HL-60/S4 treated with phorbol 12-myristate 13-acetate at 8.2 ng/mL for 4 days and 3 days (cell line): ENCODE measurements around the gene RPTOR.
"Not testable (repeated sequence)": the region's sequence is repeated elsewhere in the genome, so short reads cannot be mapped to it uniquely, and the experiment has no call there.

Experiments used
- in situ Hi-C: fragments of 300-500 bp; cut with MboI; formaldehyde crosslinking; loops from 2 replicates; pipeline ENCODE4 v1.15.0; 2022; ENCODE audit warnings: low sequenced_read_pairs

RPTOR gene

DNA sequence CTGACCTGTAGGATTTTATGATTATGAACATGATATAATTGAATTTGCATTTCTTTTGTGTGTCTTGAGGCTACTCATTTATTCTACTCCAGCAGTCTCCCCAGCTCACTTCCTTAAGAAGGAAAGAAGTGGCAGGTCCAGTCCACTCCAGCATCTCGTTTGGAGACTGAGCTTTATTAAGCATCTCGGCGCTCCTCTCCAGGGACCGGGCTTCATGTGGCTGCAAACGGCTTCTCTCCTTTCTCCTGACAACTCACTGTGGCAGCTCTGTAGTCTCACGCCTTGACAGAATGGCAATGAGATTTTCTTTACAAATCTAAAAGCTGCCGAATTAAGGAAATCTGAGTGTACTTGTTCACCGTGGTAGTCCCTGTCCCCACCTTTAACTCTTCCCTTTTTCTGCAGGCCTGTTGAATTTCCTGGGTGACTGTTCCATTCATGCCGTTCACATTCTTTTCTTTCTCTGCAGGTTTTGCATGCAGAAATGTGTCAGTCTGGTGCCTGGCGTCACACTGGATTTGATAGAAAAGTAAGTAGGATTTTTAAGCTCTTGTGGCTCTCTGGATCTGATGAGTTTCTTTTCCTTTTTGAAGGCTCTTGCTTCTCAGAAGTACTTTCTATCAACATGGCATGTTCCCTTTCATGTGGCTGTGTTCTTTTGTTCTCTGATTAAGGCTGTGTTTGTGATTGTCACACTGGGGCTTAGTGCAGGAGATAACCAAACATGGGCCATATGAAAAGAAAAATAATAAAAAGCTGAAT, 246.5 kb downstream of the RPTOR start:
- in situ Hi-C loops = no loop called here

- in situ Hi-C loops = no loop called here
Observed at GRCh38 chr17:80791758-80792284, 247.2 kb downstream of the RPTOR start.

DNA sequence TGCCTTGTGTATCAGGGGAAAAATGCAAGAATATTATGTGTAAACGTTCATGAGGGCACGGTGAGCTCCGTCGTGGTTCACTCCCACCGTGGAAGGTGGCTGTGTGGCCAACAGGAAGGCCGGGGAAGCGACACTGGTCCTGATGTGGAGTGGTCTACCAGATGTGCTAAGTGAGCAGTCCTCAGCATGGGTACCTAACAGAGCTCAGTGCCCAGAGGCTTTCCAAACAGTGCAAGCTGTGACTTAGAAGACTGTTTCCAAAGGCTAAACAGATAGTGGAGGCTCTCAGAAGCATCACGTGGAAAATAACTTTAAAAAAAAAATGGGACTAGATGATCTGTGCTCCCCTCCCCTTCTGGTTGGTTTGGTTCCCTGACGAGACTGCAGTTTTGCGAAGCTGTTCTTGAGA, 247.7 kb downstream of the RPTOR start:
- in situ Hi-C loops = no loop called here

DNA sequence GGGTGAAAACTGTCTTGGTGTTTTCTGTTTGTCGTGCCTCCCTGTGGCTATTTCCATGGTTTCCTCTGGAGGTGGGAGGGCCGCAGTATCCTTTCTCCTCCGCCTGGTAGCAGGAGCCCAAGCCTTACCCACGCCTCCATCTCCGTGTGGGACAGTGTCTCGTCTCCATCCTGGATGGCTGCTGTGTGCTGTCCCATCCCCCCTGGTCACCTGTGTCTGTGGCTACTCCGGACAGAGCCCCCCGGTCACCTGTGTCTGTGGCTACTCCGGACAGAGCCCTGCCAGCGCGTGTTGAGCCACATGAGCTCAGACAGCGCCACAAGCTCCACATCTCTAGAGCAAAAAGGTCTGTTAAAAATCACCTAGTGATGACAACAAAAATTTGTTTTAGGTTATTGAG, 248.8 kb downstream of the RPTOR start:
- in situ Hi-C loops = no loop called here

GRCh38 chr17:80793851-80794267, 249.2 kb downstream of the RPTOR start:
- in situ Hi-C loops = no loop called here

GRCh38 chr17:80794281-80795089, 249.8 kb downstream of the RPTOR start:
- in situ Hi-C loops = no loop called here

GRCh38 chr17:80795090-80795580, 250.5 kb downstream of the RPTOR start:
- in situ Hi-C loops = no loop called here

DNA sequence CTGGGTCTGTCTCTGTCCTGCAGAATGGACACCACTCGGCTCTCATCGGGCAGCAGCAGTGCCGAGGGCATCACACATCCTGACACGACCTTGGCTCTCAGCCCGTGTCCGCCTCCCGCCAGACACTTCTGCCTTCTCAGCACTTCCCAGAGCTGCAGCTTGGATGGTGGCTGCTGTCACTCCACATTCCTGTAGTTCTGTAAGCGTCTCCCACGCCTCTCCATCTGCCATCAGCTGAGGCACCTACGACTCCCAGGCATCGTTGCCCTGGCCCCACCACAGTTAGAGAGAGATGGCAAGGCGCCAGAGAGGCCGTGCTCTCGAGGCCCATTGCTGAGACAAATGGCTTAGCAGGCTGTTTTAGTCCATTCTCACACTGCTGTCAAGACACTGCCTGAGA, 251.1 kb downstream of the RPTOR start:
- in situ Hi-C loops = no loop called here

DNA sequence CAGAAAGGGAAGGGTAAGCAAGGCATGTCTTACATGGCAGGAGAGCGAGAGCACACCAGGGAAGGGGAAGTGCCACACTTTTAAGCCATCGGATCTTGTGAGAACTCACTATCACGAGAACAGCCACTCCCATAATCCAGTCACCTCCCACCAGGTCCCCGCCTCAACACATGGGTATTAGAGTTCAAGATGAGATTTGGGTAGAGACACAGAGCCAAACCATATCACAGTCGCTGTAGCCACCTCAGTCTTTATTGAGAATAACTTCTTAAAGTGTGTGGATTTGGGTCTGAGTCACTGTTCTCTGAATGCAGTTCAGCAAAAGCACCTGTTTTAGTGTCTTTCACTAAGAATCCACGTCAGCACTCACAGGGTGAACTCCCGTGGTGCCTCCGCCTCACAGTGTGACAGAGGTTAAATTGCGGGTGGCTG, 251.8 kb downstream of the RPTOR start:
- in situ Hi-C loops = no loop called here

DNA sequence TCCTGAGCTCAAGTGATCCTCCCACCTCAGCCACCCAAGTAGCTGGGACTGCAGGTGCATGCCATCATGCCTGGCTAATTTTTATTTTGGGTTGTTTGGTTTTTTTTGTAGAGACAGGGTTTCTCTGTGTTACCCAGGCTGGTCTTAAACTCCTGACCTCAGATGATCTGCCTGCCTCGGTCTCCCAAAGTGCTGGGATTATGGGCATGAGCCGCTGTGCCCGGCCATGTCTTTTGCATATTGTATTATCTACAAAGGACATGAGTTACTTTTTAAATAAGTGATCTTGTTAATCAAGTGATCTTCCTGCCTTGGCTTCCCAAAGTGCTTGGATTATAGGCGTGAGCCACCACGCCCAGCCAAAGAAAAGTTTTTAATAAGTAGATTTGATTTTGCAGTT, 252.6 kb downstream of the RPTOR start:
- in situ Hi-C loops = not testable (repeated sequence)

- in situ Hi-C loops = no loop called here
Observed at GRCh38 chr17:80797741-80798594, 253.3 kb downstream of the RPTOR start.

GRCh38 chr17:80798595-80799537, 254.2 kb downstream of the RPTOR start:
- in situ Hi-C loops = no loop called here

- in situ Hi-C loops = no loop called here
Observed at GRCh38 chr17:80799538-80800480, 255.2 kb downstream of the RPTOR start.

DNA sequence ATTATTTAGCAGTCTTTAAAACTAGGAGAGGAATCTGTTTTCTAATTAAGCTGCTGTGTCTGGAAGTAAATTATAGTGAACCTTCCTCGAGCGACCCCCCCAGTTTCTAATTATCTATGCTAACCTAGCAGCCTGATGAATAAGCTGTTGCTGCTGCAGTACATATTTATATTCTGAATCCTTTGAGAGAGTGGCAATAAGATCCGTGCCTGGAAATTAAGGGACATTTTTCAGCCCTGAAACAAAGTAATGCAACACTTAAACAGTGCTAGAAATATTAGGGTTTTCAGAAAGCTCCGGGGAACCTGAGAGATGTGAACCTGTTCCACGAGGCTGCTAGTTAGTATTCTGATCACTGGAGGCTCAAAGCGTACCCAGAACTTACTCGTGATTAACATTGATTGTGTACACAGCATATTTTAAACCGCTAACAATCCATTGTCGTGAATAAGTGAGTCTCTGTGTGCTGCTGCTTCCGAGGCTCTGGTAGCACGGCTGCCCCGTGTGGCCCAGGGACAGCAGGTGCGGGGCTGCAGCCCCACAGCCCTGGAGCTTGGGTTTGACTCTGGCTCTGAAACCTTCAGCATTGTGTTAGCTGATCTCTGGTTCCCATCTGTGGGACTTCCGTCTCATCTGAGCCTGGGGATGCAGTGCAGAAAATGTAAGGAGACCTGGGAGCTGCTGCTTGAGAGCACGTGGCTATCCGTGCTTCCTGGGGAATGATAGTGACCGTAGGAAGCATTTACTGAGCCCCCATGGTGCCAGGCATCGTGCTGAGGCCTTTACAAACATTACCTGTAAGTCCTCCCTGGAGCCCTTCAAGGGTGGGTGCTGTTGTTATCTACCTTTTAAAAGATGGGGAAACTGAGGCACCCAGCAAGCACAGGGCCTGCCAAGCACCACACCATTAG, 256.1 kb downstream of the RPTOR start:
- in situ Hi-C loops = no loop called here

GRCh38 chr17:80802626-80803450, 258.2 kb downstream of the RPTOR start:
- in situ Hi-C loops = no loop called here
